Stimulated activated CD8-positive, alpha-beta memory T cell treated with anti-CD3 and anti-CD28 coated beads, Interleukin-4, amount 100 ng/mL, for 24 hours (primary cell): ENCODE measurements around the gene BMP4.

ENCODE experiments used
- DNase-seq: peaks from one replicate; pipeline ENCODE4 v3.0.0-alpha.2; 2020; ENCODE audit warnings: low read depth

BMP4 gene

DNA sequence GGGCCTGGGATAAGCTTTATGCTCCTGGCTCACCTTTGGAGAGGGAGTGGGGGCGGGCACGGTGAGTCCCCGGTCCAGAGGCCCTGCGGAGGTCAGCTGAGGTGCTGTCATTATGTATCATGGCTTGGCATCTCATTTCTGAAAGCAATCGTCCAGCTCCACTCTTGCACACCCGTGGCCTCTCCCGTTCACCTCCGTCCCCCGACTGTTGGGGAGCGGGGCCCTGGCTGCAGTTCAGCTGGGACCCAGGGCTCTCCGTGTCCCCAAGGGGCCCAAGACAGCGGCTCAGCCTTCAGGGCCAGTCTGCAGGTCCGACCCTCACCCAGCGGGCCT lies 10.6 kb downstream of the BMP4 start:
- no peak for DNase-seq

DNA sequence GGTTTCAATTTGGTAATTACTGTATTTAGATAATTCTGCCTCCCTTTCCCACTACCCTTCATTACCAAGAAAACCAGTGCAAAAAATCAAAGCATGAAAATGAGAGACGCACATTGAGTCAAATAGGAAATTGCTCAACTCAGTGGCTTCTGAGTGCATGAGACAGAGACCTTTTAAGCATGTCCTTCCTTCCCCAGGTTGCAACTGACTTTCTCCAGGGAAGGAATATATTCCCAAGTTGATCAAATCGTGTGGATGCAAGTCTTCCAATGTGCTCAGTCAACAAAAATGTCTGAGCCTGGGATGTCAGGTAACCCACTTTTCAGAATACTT lies 12.9 kb downstream of the BMP4 start:
- no peak for DNase-seq

DNA sequence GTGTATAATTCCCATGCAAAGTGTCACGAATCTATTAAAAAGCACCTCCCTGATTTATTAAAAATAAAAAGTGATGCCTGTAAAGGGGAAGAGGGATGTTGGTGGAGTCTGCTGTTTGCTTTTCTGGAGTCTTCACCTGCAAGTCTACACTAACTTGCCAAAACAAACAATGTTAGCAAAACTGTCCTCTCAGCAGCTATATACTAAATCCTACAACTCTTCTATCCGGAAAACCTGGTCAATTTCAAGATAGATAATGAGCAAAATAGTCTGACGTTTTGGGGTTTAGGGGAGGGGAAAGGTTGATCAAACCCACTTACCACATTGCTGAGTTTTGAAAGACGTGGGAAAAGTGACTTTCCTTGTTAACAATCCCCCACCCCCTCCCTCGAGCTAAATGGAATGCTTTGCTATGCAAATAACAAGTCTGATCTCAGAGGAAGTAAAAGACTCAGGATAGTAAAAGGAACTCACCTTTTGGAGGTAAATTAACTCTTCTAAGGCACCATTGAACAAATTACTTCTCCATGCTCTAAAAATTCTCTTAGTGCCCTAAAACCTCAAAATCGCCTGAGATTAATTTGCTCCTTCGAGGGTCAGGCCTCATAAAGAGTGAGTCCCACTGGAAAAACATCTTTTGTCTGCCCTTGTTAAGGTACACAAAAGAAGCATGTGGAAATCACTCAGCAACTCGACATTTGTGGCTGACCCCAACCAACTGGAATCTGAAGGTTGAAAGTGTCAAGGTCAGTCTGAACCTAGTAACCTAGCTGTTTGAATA lies 13.5 kb downstream of the BMP4 start:
- DNase-seq: no peak

DNA sequence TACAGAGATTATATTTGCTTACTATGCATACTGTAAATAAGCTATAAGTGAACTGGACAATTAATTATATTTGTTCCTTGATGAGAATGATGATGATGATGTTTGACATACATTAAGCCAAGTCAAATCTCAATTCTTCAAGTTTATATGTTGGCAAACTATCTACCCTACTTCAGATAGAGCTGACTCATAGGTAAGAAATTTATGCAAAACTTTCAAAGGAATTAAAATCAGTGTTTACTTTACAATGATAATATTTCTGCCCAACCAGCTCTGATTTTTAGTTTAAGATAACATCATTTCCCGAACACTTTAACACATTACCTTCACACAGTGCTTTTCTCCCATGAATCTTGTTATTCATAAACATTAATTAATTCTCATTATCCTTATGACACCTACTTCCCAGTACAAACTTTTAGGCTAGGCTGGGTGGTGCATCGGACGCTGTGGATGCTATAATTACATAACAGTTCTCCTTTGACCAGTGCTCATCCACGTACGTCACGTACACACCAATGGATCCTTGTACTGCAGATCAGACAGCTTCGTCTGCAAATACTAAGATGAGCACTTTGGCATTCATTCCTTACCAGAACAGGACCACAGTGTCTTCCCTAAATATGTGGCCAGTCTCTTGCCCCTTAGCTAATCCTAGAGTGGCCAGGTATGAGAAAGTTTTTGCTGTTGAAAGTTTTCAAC lies 18.3 kb downstream of the BMP4 start:
- no peak for DNase-seq

DNA sequence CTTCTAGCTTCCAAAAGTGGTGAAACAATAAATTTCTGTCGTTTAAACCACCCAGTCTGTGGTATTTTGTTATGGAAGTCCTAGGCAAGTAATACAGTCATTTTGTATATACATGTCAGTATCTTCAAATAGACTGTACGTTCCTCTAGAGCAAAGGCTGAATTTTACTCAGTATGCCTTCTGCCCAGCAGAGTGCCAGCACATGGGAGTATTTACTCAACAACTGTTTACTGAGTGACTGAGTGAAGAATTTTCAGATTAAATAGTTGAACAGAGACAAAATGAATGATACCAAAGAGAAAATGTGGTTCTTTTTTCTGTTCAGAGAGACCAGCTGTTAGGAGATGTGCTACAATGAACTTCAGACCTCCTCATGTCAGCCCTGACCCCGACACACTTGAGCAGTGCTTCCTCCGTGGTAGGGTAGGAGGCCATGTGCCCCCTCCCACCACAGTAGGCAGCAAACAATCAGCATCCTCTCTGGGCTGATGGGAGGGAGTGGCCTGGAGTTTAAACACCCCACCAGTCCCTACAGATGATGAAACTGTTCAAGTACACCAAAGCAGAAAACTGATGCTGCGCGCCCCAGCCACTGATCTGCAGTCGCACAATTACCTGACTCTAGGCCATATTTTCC lies 21.7 kb downstream of the BMP4 start:
- no peak for DNase-seq

DNA sequence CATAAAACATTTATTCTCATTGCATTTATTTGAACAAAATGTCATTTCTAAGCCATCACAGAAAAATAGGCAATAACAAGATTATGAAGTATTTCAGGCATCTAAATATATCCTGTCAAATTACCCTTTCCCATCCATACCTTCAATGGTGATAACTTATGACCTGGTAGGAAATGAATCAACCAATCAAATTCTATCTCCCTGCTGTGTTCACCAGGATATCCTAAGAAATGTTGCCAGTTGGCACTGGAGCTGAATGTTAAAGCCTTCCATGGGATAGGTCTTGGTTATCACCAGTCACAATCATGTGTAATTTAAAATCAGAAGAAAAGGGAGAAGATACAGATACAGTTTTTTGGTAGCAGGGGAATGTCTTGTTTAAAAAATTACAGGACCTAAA lies 23.7 kb downstream of the BMP4 start:
- DNase-seq: no peak

DNA sequence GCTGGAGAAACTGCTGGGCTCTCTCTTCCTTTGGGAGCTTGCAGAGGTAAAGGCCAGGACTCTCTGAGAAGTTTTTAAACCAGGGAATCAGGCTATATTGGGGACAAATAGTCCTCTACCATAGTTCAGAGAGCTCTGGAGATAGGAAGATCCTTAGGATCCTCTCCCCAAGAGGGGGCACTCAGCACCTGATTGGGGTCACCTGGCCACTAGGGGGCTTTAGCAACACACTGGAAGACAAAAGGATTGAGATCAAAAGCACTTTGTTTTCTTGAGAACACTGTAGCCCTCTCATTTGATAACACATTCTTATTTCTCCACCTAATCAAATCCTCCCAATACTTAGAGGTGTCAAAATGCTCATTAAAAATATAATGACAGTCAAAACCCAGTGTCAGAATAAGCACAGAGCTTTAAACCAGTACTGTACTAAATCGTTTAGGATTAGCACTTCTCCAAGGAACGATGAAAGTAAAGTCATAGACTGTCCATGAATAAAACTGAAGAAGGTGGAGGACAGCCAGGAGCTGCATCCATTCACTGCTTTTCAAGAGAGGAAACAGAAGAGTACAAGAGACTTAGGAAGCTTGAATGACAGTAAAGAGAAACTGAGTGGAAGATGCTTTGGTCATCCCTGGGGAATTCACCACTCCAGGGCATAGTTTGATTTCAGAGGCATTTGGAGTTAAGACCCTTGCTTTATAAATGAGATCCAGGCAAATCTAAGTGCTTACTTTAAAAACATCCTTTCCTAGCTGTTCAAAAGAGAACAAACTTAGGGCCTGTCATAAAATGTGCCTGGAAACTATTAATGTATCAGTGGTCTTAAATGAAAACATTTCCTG lies 26.5 kb downstream of the BMP4 start:
- no peak for DNase-seq

DNA sequence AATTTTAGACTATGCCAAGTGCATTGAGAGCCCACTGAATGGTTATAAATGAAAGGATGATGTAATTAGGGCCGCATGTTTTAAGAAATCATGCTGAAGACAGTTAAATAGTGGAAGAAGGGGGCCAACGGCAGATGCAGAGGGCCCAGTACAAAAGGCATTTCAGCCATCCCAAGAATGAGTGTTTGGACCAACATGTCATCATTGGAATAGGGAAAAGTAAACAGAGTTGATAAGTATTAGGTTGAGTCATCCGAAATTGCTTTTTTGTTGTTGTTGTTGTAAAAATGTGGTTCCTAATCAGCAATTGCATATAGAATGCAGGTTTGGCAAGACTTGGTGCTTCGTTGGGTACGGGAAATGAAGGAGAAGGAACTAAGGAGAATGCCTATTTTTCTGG lies 29.5 kb downstream of the BMP4 start:
- DNase-seq: no peak

DNA sequence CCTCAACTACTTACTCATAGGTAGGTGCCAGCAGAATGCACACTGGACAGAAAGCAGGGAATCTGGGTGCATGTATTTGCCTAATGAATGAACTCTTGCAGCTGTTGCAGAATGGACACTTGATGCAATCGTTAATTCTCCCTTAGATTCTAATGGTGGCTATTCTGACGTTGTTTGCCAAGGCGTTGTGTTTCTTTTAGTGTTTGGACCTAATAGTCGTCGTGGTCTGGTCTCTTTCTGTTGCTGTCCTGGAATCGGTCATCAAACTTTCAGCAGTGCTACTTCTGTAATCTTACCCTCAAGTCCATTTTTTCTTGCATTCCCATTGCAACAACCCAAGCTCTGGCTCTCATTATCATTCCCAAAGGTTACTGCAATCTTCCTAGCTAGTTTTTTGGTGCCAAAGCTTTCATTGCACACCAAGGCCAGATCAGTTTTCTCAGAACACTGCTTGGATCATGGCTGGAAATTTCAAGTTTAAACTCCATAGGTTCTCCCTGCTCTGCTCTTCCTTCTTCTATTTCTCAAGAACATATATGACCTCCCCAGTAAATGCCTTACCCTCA lies 31.3 kb downstream of the BMP4 start:
- no peak for DNase-seq

DNA sequence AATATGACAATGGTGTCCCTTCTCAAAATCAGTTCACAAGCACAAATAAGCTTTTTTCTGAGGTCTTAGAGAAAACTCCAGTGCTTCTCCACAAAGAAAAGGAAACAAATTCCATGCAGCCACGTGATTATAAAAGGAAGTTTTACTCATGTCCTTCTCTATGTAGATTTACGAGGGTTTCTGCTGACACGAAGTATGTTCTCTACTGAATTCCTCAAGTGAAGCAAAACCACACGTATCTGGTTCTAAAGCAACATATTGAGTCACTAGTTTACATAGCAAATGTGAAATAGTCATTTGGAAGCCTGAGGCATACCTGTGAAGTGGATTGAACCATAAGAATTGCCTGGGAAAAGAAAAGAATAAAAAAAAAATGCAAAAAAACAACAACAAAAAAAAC lies 31.9 kb downstream of the BMP4 start:
- no peak for DNase-seq

DNA sequence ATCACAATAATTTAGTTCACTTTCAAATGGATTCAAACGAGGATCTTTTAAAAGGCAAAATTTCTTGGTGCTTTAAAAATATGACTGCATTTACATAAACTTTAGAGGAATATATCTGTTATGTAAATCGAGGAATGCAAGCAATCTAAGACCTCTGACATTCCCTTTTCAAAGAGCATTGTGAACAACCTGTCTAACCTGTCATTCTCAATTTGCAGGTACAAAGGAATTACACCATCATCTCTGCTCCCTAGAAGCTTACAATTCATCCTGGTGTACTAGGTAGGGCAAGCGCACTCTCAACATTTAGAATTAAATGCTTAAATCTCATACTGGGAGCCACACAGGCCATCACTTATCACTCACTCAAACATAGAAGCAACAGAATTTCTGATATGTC lies 35.6 kb downstream of the BMP4 start:
- DNase-seq: no peak

DNA sequence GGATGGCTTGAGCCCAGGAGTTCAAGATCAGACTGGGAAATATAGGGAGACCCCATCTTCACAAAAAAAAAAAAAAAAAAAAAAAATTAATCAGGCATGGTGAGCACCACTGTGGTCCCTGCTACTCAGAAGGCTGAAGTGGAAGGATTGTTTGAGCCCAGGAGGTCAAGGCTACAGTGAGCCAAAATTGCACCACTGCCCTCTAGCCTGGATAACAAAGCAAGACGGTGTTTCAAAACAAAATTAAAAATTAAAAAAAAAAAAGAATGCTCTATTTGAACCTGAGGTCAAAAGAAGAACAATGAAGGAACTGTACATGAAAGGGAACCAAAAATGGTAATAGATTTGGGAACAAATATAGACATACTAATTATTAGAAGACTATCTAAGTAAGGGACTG lies 40.4 kb downstream of the BMP4 start:
- no peak for DNase-seq

DNA sequence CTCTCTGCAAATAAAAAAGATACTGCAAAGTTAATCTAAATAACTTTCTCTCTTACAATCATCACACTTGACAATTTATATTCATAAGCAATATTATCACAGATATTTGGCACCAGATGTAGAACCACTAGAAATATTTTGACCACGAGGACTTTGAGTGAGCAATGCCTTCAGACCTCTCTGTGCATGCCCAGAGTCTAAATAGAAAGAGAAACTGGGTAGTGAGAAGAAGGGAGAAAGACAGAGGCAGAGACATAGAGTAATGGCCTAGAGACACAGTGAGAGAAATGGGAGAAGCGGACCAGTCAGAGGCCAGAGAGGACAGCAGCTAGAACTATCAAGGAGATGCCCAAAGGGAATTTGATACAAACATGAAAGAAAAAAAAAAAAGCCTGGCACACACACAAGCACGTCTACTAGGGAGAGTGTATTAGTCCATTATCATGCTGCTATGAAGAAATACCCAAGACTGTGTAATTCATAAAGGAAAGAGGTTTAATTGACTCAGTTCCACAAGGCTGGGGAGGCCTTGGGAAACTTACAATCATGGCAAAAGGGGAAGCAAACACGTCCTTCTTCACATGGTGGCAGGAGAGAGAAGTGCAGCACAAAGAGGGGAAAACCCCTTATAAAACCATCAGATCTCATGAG lies 41.1 kb downstream of the BMP4 start:
- no peak for DNase-seq

DNA sequence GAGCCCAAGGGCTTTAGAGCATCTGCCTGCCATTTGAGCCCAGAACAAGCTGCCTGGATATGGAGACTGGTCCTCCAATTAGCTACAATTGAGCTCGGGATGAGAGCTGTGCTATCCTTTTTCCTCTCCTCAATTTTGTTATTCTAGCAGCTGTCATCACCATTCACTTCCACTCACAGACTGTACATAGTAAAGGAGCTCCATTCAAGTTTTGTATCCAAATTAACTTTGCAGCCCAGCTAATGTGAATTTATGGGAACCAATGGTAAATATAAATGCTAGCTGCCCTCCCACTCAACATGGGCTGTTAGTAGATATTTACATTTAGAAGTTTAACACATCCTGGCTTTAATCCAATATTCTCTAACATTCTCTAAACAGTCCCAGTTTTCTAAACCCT lies 44.6 kb downstream of the BMP4 start:
- no peak for DNase-seq

DNA sequence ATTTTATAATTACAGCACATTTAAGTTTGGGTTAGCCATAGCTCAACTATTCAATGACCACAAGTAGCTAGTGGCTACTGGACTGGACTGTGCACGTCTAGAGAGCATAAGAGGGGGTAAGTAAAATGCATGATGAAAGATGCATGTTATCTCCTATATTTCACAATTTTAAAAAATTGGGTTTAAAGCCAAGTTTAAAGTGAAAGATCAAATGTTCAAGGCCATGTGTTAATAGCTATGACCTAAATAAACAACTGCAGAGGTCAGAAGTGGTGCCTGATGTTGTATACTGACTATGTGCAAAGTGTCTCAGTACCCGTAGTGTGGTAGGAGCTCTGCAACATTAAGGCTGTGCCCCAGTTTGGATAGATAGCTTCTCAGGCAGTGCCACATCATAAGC lies 48.2 kb downstream of the BMP4 start:
- DNase-seq: no peak

DNA sequence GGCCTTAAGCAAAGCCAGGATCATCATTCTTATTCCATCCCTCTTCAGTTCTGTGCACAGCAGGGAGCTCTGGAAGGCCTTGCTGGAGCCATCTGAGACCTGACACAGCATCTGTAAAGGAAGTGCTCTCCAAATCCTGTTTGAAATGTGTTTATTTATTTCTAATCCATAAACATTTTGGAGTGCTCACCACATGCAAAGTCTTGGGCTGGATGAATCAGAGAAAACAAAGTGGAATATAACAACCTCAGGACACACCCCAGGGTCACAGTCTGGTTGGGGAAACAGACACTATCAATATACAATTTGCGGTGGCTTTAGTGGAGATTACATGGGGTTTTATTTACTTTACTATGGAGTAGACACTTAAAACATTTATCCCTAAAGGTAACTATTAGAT lies 54.3 kb downstream of the BMP4 start:
- DNase-seq: no peak

DNA sequence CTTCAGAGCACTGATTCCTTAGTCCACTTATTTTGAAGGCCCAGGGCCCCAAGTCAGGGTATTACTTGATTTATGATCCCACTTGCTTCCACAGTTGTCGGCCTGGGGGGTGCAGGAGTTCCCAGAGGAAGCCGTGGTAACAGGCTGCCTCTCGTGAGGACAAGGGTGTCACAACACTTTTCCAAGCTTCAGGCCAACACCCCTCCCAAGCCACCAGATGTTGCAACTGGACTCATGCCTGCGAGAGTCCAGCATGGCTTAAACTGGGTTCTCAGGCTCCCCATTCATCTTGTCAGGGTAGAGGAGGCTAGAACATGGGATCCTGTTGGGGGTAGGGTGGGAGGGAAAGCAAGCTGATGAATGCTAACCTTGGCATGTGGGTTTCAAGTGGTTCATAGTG lies 56.1 kb downstream of the BMP4 start:
- DNase-seq: no peak
